Gastrocnemius medialis (tissue), 4 donors: ENCODE data around the gene CACNA1C.

Source experiments
- POLR2A ChIP-seq, 2 donors: fragments of 450-650 bp; IDR thresholded peaks; one replicate each; pipeline ENCODE4 v1.6.1; 2017; ENCODE audit warnings: antibody characterized with exemption in 2 of 2, mild to moderate bottlenecking in 2 of 2, moderate library complexity in 2 of 2
- TF ChIP-seq, protein P1 (sequence below), 5 experiments: fragments of 450-650 bp in 3 of 5; fragments of 200-600 bp in 2 of 5; sonication (generic) in 2 of 5; IDR thresholded peaks in 4 of 5; conservative IDR thresholded peaks in 1 of 5; 1 replicate in 4 of 5; 2 replicates in 1 of 5; pipeline ENCODE4 v1.5.1; 2016 to 2019; ENCODE audit warnings: antibody characterized with exemption in 5 of 5, mild to moderate bottlenecking in 3 of 5, moderate library complexity in 3 of 5

DNA sequence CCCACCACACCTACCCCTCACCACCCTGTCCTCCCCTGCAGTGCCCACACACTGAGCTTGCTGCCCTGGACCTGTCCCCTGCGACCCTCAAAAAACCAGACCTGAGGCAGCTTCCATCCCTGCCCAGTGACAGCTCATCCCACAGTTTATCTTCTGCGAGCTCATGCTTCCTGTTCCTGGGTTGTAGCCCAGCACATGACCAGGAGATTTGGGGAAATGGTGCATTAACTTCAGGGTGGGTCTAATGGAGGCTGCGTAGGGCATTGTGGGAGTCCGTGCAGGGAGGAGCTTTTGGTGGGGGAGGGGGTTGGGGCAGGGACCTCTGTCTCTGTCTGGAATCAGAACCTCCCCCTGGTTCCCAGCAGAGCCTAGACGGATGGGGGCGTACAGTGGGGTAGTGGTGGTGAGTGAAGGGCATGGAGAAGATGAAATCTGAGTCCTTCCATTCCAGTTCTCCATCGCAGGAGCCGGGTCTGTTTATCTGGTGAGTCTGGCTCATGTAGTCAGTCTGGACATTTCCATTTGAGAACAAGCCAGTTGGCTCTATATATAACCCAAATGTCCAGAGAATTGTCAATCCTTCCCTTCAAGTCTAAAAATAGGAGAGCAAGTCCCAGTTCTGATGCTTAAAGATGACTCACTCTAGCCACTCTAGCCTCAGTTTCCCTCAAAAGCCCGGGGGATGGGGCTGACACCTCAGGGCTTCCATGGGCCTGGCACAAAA is 270.9 kb downstream of the CACNA1C start:
- no peak for TF ChIP-seq POLR2A (IDR thresholded peaks at IDR 0.05)
- TF ChIP-seq, protein P1, sequence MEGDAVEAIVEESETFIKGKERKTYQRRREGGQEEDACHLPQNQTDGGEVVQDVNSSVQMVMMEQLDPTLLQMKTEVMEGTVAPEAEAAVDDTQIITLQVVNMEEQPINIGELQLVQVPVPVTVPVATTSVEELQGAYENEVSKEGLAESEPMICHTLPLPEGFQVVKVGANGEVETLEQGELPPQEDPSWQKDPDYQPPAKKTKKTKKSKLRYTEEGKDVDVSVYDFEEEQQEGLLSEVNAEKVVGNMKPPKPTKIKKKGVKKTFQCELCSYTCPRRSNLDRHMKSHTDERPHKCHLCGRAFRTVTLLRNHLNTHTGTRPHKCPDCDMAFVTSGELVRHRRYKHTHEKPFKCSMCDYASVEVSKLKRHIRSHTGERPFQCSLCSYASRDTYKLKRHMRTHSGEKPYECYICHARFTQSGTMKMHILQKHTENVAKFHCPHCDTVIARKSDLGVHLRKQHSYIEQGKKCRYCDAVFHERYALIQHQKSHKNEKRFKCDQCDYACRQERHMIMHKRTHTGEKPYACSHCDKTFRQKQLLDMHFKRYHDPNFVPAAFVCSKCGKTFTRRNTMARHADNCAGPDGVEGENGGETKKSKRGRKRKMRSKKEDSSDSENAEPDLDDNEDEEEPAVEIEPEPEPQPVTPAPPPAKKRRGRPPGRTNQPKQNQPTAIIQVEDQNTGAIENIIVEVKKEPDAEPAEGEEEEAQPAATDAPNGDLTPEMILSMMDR (IDR thresholded peaks at IDR 0.05 in 4 of 5, conservative IDR thresholded peaks at IDR 0.05 in 1 of 5): no peak
